GM23338 (cell line): ENCODE data around the gene KPTN. TPM values are rescaled to one million over a fixed set of nuclear protein-coding genes. Genes with fewer than 3 reads are reported as not detected.

Source experiments
- ATAC-seq: fragments of 200-7000 bp; cut with Tn5 transposase; 3 replicates; pipeline ENCODE4 v1.9.1; 2020
- DNase-seq: peaks from one replicate; pipeline ENCODE4 v3.0.0-alpha.2; 2015; ENCODE audit warnings: low spot score
- H2AFZ ChIP-seq: fragments of 200-600 bp; sonication (generic); 2 replicates; pipeline ENCODE4 v1.8.0; 2016; ENCODE audit warnings: antibody characterized with exemption, mild to moderate bottlenecking, moderate library complexity
- H3F3A ChIP-seq: fragments of 200-600 bp; sonication (generic); replicated peaks from 2 replicates; pipeline ENCODE4 v1.8.0; 2017; ENCODE audit warnings: antibody characterized with exemption, mixed run types, low read depth
- H3K27ac ChIP-seq: fragments of 200-600 bp; sonication (generic); 2 replicates; pipeline ENCODE4 v1.6.1; 2016; ENCODE audit warnings: low read depth
- H3K27me3 ChIP-seq: fragments of 200-600 bp; sonication (generic); 2 replicates; pipeline ENCODE4 v1.8.0; 2016; ENCODE audit warnings: mild to moderate bottlenecking, mixed run types, moderate library complexity; ENCODE audit not compliant: insufficient read depth
- H3K36me3 ChIP-seq: fragments of 200-600 bp; sonication (generic); 2 replicates; pipeline ENCODE4 v1.8.0; 2016; ENCODE audit warnings: mild to moderate bottlenecking; ENCODE audit not compliant: insufficient read depth
- H3K4me1 ChIP-seq: fragments of 200-600 bp; sonication (generic); 2 replicates; pipeline ENCODE4 v1.8.0; 2016; ENCODE audit warnings: mild to moderate bottlenecking, moderate library complexity; ENCODE audit not compliant: insufficient read depth
- H3K4me2 ChIP-seq: fragments of 200-600 bp; sonication (generic); 2 replicates; pipeline ENCODE4 v1.7.1; 2017; ENCODE audit warnings: mixed run types
- H3K4me3 ChIP-seq: fragments of 200-600 bp; sonication (generic); 2 replicates; pipeline ENCODE4 v1.6.1; 2016; ENCODE audit warnings: mixed run types
- H3K79me2 ChIP-seq: fragments of 200-600 bp; sonication (generic); replicated peaks from 2 replicates; pipeline ENCODE4 v1.8.0; 2017; ENCODE audit warnings: mild to moderate bottlenecking; ENCODE audit not compliant: insufficient read depth
- H3K9me2 ChIP-seq: fragments of 200-600 bp; sonication (generic); 2 replicates; pipeline ENCODE4 v1.8.0; 2017; ENCODE audit not compliant: insufficient read depth
- H4K20me1 ChIP-seq: fragments of 200-600 bp; sonication (generic); replicated peaks from 2 replicates; pipeline ENCODE4 v1.8.0; 2017; ENCODE audit warnings: mild to moderate bottlenecking; ENCODE audit not compliant: insufficient read depth
- H3K27ac Mint-ChIP-seq: 2 replicates; pipeline ENCODE4 v1.8.0; 2020; ENCODE audit warnings: inconsistent platforms, mild to moderate bottlenecking, moderate library complexity, mixed read lengths
- H3K27me3 Mint-ChIP-seq: 3 replicates; pipeline ENCODE4 v1.8.0; 2022; ENCODE audit warnings: low read depth, mild to moderate bottlenecking, moderate library complexity, mixed read lengths, inconsistent platforms; ENCODE audit not compliant: insufficient read depth, poor library complexity
- H3K36me3 Mint-ChIP-seq: 3 replicates; pipeline ENCODE4 v1.8.0; 2021; ENCODE audit warnings: low read depth, mild to moderate bottlenecking, inconsistent platforms, moderate library complexity, mixed read lengths
- H3K4me1 Mint-ChIP-seq: 3 replicates; pipeline ENCODE4 v1.8.0; 2020; ENCODE audit warnings: mild to moderate bottlenecking, inconsistent platforms, mixed read lengths
- H3K4me3 Mint-ChIP-seq: 3 replicates; pipeline ENCODE4 v1.8.0; 2021; ENCODE audit warnings: moderate library complexity, mild to moderate bottlenecking, inconsistent platforms, mixed read lengths
- H3K9me3 Mint-ChIP-seq: 3 replicates; pipeline ENCODE4 v1.8.0; 2020; ENCODE audit warnings: moderate library complexity, mild to moderate bottlenecking, inconsistent platforms, mixed read lengths
- JUNB ChIP-seq: IDR thresholded peaks from one replicate; pipeline ENCODE4 v1.6.1; 2016; ENCODE audit warnings: antibody characterized with exemption; ENCODE audit not compliant: unreplicated experiment
- NANOG ChIP-seq: IDR thresholded peaks from 2 replicates; pipeline ENCODE4 v1.6.1; 2016; ENCODE audit warnings: antibody characterized with exemption, borderline replicate concordance
- ZNF331 ChIP-seq: fragments of 250-450 bp; sonication (Bioruptor Pico); IDR thresholded peaks from 2 replicates; pipeline ENCODE4 v1.5.0; 2020; ENCODE audit warnings: low read depth, mild to moderate bottlenecking, moderate library complexity
- polyA plus RNA-seq: library from polyadenylated mRNA; unstranded; fragments of >200 nt; fragmentation: Nextera tagmentation; extraction: Ambion mirVana; gene quantifications from 2 replicates; pipeline ENCODE4 v1.2.1, GENCODE V29; 2016
- total RNA-seq: library from RNA; depleted of rRNA; stranded (reverse); fragments of >200 nt; shearing (Covaris generic); gene quantifications from 2 replicates; pipeline ENCODE4 v1.2.3, GENCODE V29; 2014
- TF ChIP-seq, protein P1 (sequence below): IDR thresholded peaks from one replicate; pipeline ENCODE4 v1.6.1; 2018; ENCODE audit warnings: antibody characterized with exemption; ENCODE audit not compliant: unreplicated experiment
- TF ChIP-seq, protein P2 (sequence below), 2 experiments: fragments of 200-600 bp in 1 of 2; sonication (generic) in 1 of 2; conservative IDR thresholded peaks; 2 replicates each; pipeline versions ENCODE4 v1.5.1 to v1.6.1; 2016 to 2017; ENCODE audit warnings: antibody characterized with exemption in 2 of 2, low read depth in 2 of 2, mild to moderate bottlenecking in 2 of 2, moderate library complexity in 1 of 2

Gene KPTN
- total and polyA plus RNA-seq, 2 experiments from 2014 or later: 19.8 to 26.2 TPM

DNA sequence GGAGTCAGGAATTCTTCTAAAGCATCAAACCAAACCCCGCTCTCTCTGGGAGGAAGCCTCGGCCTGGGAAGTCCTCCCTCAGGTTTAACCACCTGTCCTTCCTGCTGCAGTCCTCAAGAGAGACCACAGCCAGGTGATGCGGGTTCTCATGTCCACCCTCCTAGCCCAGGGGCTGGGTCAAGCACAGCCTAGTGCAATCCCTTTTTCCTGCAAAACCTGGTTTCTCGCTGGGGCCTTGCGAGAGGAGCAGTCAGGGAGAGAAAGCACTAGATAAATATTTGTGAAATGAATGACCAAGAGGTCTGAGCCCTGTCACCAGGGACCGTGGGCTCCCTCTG is 14.7 kb downstream of the KPTN start:
- Histone ChIP-seq H3K27ac (no peak overlapping the region), H3K4me1 (peaks cover 32% of the 10 kb centered on the region; the same call in 1 of the 2 replicates), H3K9me2 (no peaks in the 10 kb centered on the region), H3F3A (no peaks in the 10 kb centered on the region; the same call in 1 of the 2 replicates), H2AFZ (no peak overlapping the region), H3K27me3 (peaks cover 8% of the 10 kb centered on the region), H3K4me3 (0 out of 2 replicates have a peak overlapping the region, but pooled peaks have one; percentile 2), H3K36me3 (no peaks in the 10 kb centered on the region), H4K20me1 (no peaks in the 10 kb centered on the region; the same call in 1 of the 2 replicates), H3K79me2 (no peaks in the 10 kb centered on the region), H3K4me2 (peak overlapping the region; percentile 29; the same call in 1 of the 2 replicates)
- peaks cover 43% of the 10 kb centered on the region for H3K4me1 Mint-ChIP-seq
- H3K36me3 Mint-ChIP-seq: no peaks in the 10 kb centered on the region; the same call in 1 of the 3 replicates
- peaks cover 33% of the 10 kb centered on the region for H3K27me3 Mint-ChIP-seq
- TF ChIP-seq JUNB (no peak), ZNF331 (CRISPR knock-in tag) (no peak)
- TF ChIP-seq, protein P1, sequence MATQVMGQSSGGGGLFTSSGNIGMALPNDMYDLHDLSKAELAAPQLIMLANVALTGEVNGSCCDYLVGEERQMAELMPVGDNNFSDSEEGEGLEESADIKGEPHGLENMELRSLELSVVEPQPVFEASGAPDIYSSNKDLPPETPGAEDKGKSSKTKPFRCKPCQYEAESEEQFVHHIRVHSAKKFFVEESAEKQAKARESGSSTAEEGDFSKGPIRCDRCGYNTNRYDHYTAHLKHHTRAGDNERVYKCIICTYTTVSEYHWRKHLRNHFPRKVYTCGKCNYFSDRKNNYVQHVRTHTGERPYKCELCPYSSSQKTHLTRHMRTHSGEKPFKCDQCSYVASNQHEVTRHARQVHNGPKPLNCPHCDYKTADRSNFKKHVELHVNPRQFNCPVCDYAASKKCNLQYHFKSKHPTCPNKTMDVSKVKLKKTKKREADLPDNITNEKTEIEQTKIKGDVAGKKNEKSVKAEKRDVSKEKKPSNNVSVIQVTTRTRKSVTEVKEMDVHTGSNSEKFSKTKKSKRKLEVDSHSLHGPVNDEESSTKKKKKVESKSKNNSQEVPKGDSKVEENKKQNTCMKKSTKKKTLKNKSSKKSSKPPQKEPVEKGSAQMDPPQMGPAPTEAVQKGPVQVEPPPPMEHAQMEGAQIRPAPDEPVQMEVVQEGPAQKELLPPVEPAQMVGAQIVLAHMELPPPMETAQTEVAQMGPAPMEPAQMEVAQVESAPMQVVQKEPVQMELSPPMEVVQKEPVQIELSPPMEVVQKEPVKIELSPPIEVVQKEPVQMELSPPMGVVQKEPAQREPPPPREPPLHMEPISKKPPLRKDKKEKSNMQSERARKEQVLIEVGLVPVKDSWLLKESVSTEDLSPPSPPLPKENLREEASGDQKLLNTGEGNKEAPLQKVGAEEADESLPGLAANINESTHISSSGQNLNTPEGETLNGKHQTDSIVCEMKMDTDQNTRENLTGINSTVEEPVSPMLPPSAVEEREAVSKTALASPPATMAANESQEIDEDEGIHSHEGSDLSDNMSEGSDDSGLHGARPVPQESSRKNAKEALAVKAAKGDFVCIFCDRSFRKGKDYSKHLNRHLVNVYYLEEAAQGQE: no peak
- DNase-seq (no peak), ATAC-seq (no peak)
- H3K27ac Mint-ChIP-seq: no peak overlapping the region
- no peaks in the 10 kb centered on the region; the same call in 2 of the 3 replicates for H3K9me3 Mint-ChIP-seq
- H3K4me3 Mint-ChIP-seq: no peak overlapping the region

DNA sequence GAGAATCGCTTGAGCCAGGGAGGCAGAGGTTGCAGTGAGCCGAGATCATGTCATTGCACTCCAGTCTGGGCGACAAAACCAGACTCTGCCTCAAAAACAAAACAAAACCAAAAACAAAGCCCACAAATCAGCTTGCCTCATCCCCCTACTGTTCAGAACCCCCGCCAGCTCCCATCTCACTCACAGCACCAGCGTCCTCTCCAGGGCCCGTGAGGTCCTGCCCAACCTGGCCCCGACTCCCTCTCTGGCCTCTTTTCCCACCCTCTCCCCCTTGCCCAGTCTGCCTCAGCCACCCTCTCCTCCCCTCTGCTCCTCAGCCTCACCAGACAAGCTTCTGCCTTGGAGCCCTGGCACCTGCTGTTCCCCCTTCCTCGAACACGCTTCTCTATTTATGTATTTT is 16.1 kb downstream of the KPTN start:
- peak; percentile 51 for DNase-seq
- Mint-ChIP-seq H3K27ac (no peak overlapping the region; the same call in 1 of the 2 replicates), H3K27me3 (peaks cover 30% of the 10 kb centered on the region), H3K4me3 (no peak overlapping the region; the same call in 2 of the 3 replicates), H3K4me1 (peaks cover 45% of the 10 kb centered on the region), H3K36me3 (no peaks in the 10 kb centered on the region; the same call in 1 of the 3 replicates), H3K9me3 (no peaks in the 10 kb centered on the region; the same call in 2 of the 3 replicates)
- no peak overlapping the region for H3K27ac ChIP-seq
- H4K20me1 ChIP-seq: no peaks in the 10 kb centered on the region; the same call in 1 of the 2 replicates
- no peaks in the 10 kb centered on the region; the same call in 1 of the 2 replicates for H3F3A ChIP-seq
- peaks cover 32% of the 10 kb centered on the region; the same call in 1 of the 2 replicates for H3K4me1 ChIP-seq
- H3K36me3 ChIP-seq: no peaks in the 10 kb centered on the region
- no peaks in the 10 kb centered on the region for H3K79me2 ChIP-seq
- H3K4me2 ChIP-seq: no peak overlapping the region
- ATAC-seq: peak; percentile 13
- peaks cover 8% of the 10 kb centered on the region for H3K27me3 ChIP-seq
- no peak overlapping the region for H3K4me3 ChIP-seq
- H3K9me2 ChIP-seq: no peaks in the 10 kb centered on the region
- no peak overlapping the region for H2AFZ ChIP-seq
- TF ChIP-seq NANOG: no peak
- TF ChIP-seq, protein P2, sequence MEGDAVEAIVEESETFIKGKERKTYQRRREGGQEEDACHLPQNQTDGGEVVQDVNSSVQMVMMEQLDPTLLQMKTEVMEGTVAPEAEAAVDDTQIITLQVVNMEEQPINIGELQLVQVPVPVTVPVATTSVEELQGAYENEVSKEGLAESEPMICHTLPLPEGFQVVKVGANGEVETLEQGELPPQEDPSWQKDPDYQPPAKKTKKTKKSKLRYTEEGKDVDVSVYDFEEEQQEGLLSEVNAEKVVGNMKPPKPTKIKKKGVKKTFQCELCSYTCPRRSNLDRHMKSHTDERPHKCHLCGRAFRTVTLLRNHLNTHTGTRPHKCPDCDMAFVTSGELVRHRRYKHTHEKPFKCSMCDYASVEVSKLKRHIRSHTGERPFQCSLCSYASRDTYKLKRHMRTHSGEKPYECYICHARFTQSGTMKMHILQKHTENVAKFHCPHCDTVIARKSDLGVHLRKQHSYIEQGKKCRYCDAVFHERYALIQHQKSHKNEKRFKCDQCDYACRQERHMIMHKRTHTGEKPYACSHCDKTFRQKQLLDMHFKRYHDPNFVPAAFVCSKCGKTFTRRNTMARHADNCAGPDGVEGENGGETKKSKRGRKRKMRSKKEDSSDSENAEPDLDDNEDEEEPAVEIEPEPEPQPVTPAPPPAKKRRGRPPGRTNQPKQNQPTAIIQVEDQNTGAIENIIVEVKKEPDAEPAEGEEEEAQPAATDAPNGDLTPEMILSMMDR (conservative IDR thresholded peaks at IDR 0.05; ENCODE audit: low read depth in 2 of 2): no peak
- TF ChIP-seq, protein P1: no peak
